ENCODE results near the gene CPNE8.

DNA sequence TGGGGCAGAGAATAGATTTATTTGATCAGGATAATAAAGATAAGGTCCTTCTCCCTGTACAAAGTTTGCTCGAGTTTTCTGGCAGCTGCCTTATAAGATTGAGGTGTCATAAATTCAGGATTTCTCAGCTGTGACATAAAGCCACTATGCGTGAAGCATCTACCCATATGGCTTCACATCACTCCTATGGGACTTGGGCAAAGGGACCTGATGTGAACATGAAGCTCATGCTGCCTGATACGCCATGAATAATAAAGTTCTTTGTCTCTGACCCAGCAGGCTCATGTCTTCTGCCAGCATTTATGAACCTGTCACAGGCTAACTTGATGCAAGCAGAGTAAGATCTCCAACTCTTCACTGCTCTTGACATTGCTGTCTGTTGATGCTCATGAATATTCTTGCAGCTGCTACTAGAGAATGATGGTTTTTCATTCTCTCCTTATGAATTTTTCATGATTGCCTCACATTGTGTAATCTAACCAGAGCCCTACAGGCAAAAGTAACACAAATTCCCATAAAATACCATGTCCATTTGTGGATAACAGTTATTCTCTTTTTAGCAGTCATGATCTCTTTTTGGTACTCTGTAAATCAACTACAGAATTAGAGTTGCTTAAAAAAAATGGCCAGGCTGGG, 49.0 kb upstream of the CPNE8 start:
- TF ChIP-seq, protein P1, sequence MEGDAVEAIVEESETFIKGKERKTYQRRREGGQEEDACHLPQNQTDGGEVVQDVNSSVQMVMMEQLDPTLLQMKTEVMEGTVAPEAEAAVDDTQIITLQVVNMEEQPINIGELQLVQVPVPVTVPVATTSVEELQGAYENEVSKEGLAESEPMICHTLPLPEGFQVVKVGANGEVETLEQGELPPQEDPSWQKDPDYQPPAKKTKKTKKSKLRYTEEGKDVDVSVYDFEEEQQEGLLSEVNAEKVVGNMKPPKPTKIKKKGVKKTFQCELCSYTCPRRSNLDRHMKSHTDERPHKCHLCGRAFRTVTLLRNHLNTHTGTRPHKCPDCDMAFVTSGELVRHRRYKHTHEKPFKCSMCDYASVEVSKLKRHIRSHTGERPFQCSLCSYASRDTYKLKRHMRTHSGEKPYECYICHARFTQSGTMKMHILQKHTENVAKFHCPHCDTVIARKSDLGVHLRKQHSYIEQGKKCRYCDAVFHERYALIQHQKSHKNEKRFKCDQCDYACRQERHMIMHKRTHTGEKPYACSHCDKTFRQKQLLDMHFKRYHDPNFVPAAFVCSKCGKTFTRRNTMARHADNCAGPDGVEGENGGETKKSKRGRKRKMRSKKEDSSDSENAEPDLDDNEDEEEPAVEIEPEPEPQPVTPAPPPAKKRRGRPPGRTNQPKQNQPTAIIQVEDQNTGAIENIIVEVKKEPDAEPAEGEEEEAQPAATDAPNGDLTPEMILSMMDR (IDR thresholded peaks at IDR 0.05), result no peak
- TF ChIP-seq EP300 (IDR thresholded peaks at IDR 0.05), result no peak

Measured in stomach (tissue), 4 donors.